NB4 (cell line): ENCODE data around the gene FKBP5.

ENCODE experiments used
- DNase-seq: peaks from one replicate; pipeline ENCODE4 v3.0.0; 2010; ENCODE audit warnings: low read depth
- H3K4me3 ChIP-seq: one replicate; pipeline ENCODE4 v1.5.1; 2011; ENCODE audit warnings: mild to moderate bottlenecking, low read depth, low read length, moderate library complexity
- CTCF ChIP-seq: IDR thresholded peaks from one replicate; pipeline ENCODE4 v1.5.1; 2012; ENCODE audit warnings: low read depth, low read length
- MAX ChIP-seq: IDR thresholded peaks from 2 replicates; pipeline ENCODE4 v1.6.1; 2011; ENCODE audit warnings: low read depth, low read length
- MYC ChIP-seq: IDR thresholded peaks from 2 replicates; pipeline ENCODE4 v1.6.1; 2011; ENCODE audit warnings: low read depth, low read length
- POLR2A ChIP-seq: IDR thresholded peaks from 2 replicates; pipeline ENCODE4 v1.6.1; 2011; ENCODE audit warnings: mild to moderate bottlenecking; ENCODE audit not compliant: insufficient read length; ENCODE audit errors: extremely low read depth

The FKBP5 gene

GRCh38 chr6:35564733-35565132 lies 124.0 kb downstream of the FKBP5 start:
- no peak overlapping the region for H3K4me3 ChIP-seq
- no peak for DNase-seq
- no peak for TF ChIP-seq CTCF
- TF ChIP-seq MAX = no peak
- no peak for TF ChIP-seq MYC
- no peak for TF ChIP-seq POLR2A

- TF ChIP-seq CTCF (no peak), MYC (no peak), POLR2A (no peak), MAX (no peak)
- H3K4me3 ChIP-seq = no peak overlapping the region
- DNase-seq = no peak
These were observed 126.7 kb downstream of the FKBP5 start for GRCh38 chr6:35562060-35562459.

GRCh38 chr6:35561113-35561512 lies 127.6 kb downstream of the FKBP5 start:
- DNase-seq = no peak
- no peak for TF ChIP-seq POLR2A
- no peak for TF ChIP-seq MAX
- TF ChIP-seq CTCF = no peak
- TF ChIP-seq MYC = no peak
- H3K4me3 ChIP-seq = no peak overlapping the region

GRCh38 chr6:35558571-35558970 lies 130.1 kb downstream of the FKBP5 start:
- no peak for DNase-seq
- TF ChIP-seq MAX (no peak), CTCF (no peak), POLR2A (no peak), MYC (no peak)
- H3K4me3 ChIP-seq = no peak overlapping the region

- DNase-seq = no peak
- no peak overlapping the region for H3K4me3 ChIP-seq
- TF ChIP-seq CTCF (no peak), MAX (0 out of 2 replicates have a peak, but pooled peaks have one; percentile 10), MYC (no peak)
These were observed 131.5 kb downstream of the FKBP5 start for GRCh38 chr6:35557239-35557638.

- no peak for DNase-seq
- TF ChIP-seq MYC (no peak), POLR2A (no peak), MAX (no peak), CTCF (no peak)
- H3K4me3 ChIP-seq = no peak overlapping the region
These were observed 133.9 kb downstream of the FKBP5 start for GRCh38 chr6:35554811-35555210.
